ENCODE measurements around the gene SBK3. TPM values are rescaled to one million over a fixed set of nuclear protein-coding genes. Genes with fewer than 3 reads are reported as not detected.

The SBK3 gene
- polyA plus RNA-seq, 1 of the 3 experiments (the other 2 are of a cell fraction) = 0.03 TPM

DNA sequence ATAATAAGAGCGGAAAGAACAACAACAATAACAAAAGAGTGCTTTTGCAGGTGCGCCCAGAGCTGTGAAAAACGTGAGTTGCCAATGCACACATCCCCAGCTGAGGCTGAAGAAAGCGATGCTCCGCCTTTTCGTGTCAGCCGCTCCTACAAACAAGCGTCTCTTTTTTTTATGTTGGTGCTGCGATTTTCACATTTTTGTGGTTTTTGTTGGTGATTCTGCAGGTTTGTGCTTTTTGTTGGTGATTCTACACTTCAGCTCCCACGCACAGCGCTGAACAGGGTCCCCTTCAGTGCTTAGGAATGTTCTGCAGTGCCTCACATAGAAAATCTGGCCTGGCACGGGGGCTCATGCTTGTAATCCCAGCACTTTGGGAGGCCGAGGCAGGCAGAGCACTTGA is 7.3 kb upstream of the SBK3 start (continued):
- TF ChIP-seq ZBTB33 (IDR thresholded peaks at IDR 0.05; ENCODE audit: borderline replicate concordance, low read depth) = no peak

DNA sequence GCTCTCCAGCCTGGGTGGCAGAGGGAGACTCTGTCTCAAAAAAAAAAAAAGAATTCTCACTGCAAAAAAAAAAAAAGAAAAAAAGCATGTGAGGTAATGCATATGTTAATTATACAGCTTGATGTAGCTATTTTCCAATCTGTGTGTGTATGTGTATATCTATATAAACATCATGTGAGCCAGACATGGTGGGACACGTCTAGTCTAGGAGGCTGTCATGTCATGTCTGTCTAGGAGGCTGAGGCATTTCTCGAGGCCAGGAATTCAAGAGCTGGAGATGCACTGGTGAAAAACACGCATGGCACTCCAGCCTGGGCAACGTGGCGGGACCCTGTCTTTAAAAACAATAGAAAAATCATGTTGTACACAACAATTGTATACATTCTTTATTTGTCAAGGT is 6.9 kb upstream of the SBK3 start:
- Histone ChIP-seq H3K36me3 (replicated peaks in 1 of 2; ENCODE audit: control insufficient read depth in 1 of 2, insufficient read depth in 2 of 2, low read length in 1 of 2) (no peaks in the 10 kb centered on the region), H3K27ac (ENCODE audit: low read depth in 2 of 2, low read length in 1 of 2) (no peak overlapping the region), H2AFZ (ENCODE audit: low read depth) (no peak overlapping the region), H3K9me2 (no peaks in the 10 kb centered on the region), H4K20me1 (ENCODE audit: insufficient read depth) (no peaks in the 10 kb centered on the region), H3K4me1 (ENCODE audit: control insufficient read depth in 1 of 2, insufficient read depth in 2 of 2, low read depth in 1 of 2, low read length in 1 of 2) (peaks cover 0 to 21% of the 10 kb centered on the region in 2 experiments; a peak in 3 of 4 replicates), H3K27me3 (ENCODE audit: insufficient read depth) (no peaks in the 10 kb centered on the region), H3K4me2 (no peak overlapping the region), H3K4me3 (ENCODE audit: low read depth in 2 of 2, low read length in 1 of 2) (no peak overlapping the region), H3F3A (replicated peaks; ENCODE audit: insufficient read depth) (peaks cover 15% of the 10 kb centered on the region), H3K9ac (no peak overlapping the region), H3K9me3 (no peaks in the 10 kb centered on the region), H3K79me2 (ENCODE audit: insufficient read depth) (no peaks in the 10 kb centered on the region)
- ChIA-PET POLR2A (no interaction called here), CTCF (no interaction called here)
- DNase-seq = no peak
- 90% methylated on average over 5 of the region's 5 CpGs for WGBS (ENCODE audit: low lambda C conversion rate)
- TF ChIP-seq CHD2 (IDR thresholded peaks at IDR 0.05; ENCODE audit: low read length, partially characterized antibody) (no peak), JUND (IDR thresholded peaks at IDR 0.05) (no peak), TAF1 (IDR thresholded peaks at IDR 0.05; ENCODE audit: borderline replicate concordance, low read depth, low read length) (no peak), RCOR1 (IDR thresholded peaks at IDR 0.05; ENCODE audit: low read length) (no peak), FOSL2 (IDR thresholded peaks at IDR 0.05; ENCODE audit: borderline replicate concordance, low read depth) (no peak), RAD21 (IDR thresholded peaks at IDR 0.05; ENCODE audit: low read length) (no peak), SMC3 (IDR thresholded peaks at IDR 0.05; ENCODE audit: low read depth, low read length) (no peak), MXI1 (IDR thresholded peaks at IDR 0.05; ENCODE audit: low read depth, low read length) (no peak), ZBTB33 (IDR thresholded peaks at IDR 0.05; ENCODE audit: borderline replicate concordance, low read depth) (no peak)
- TF ChIP-seq, protein P1, sequence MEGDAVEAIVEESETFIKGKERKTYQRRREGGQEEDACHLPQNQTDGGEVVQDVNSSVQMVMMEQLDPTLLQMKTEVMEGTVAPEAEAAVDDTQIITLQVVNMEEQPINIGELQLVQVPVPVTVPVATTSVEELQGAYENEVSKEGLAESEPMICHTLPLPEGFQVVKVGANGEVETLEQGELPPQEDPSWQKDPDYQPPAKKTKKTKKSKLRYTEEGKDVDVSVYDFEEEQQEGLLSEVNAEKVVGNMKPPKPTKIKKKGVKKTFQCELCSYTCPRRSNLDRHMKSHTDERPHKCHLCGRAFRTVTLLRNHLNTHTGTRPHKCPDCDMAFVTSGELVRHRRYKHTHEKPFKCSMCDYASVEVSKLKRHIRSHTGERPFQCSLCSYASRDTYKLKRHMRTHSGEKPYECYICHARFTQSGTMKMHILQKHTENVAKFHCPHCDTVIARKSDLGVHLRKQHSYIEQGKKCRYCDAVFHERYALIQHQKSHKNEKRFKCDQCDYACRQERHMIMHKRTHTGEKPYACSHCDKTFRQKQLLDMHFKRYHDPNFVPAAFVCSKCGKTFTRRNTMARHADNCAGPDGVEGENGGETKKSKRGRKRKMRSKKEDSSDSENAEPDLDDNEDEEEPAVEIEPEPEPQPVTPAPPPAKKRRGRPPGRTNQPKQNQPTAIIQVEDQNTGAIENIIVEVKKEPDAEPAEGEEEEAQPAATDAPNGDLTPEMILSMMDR (IDR thresholded peaks at IDR 0.05) = no peak
- TF ChIP-seq, protein P2, sequence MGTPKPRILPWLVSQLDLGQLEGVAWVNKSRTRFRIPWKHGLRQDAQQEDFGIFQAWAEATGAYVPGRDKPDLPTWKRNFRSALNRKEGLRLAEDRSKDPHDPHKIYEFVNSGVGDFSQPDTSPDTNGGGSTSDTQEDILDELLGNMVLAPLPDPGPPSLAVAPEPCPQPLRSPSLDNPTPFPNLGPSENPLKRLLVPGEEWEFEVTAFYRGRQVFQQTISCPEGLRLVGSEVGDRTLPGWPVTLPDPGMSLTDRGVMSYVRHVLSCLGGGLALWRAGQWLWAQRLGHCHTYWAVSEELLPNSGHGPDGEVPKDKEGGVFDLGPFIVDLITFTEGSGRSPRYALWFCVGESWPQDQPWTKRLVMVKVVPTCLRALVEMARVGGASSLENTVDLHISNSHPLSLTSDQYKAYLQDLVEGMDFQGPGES (IDR thresholded peaks at IDR 0.05; ENCODE audit: low read depth, low read length) = no peak
